ENCODE results near the gene OAF.

DNA sequence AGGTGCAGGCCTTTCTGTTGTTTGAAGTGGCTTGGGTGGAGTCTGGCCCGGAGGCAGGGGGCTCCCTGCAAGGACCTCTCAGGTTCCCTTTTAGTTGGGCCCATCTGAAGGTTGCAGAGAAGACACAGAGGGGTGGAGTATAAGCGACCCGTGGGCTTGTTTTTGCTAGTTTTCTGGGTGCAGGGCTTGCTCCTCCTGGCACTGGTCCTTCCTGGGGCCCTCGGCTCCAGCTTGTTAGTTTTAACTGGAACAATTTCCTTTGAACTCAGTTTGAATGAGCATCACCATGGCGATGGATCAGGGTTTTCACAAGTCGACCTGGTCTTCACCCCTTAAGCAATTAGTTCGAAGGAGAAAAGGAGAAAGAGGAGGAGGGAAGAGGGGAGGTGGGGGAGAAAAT, 28.5 kb upstream of the OAF start:
- TF ChIP-seq, protein P1, sequence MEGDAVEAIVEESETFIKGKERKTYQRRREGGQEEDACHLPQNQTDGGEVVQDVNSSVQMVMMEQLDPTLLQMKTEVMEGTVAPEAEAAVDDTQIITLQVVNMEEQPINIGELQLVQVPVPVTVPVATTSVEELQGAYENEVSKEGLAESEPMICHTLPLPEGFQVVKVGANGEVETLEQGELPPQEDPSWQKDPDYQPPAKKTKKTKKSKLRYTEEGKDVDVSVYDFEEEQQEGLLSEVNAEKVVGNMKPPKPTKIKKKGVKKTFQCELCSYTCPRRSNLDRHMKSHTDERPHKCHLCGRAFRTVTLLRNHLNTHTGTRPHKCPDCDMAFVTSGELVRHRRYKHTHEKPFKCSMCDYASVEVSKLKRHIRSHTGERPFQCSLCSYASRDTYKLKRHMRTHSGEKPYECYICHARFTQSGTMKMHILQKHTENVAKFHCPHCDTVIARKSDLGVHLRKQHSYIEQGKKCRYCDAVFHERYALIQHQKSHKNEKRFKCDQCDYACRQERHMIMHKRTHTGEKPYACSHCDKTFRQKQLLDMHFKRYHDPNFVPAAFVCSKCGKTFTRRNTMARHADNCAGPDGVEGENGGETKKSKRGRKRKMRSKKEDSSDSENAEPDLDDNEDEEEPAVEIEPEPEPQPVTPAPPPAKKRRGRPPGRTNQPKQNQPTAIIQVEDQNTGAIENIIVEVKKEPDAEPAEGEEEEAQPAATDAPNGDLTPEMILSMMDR (IDR thresholded peaks at IDR 0.05), result no peak
- TF ChIP-seq POLR2A (IDR thresholded peaks at IDR 0.05), result no peak
